Epithelial cell of proximal tubule (primary cell): ENCODE measurements around the gene AMMECR1L. TPM values are rescaled to one million over a fixed set of nuclear protein-coding genes. Genes with fewer than 3 reads are reported as not detected.
"Not testable (repeated sequence)": the region's sequence is repeated elsewhere in the genome, so short reads cannot be mapped to it uniquely, and the experiment has no call there.

ENCODE experiments used
- DNase-seq: peaks from one replicate; pipeline ENCODE4 v3.0.0-alpha.2; 2011; ENCODE audit warnings: low read depth
- H3K4me3 ChIP-seq: 2 replicates; pipeline ENCODE4 v1.5.1; 2011; ENCODE audit warnings: low read depth, mild to moderate bottlenecking, low read length
- total RNA-seq: library from RNA; depleted of rRNA; stranded (reverse); fragments of >200 nt; gene quantifications from 2 replicates; pipeline ENCODE4 v1.2.3, GENCODE V29; 2015
- TF ChIP-seq, protein P1 (sequence below): conservative IDR thresholded peaks from 2 replicates; pipeline ENCODE4 v1.5.1; 2012; ENCODE audit warnings: low read depth, mild to moderate bottlenecking, low read length

The AMMECR1L gene
- total RNA-seq, 1 donor from 2014 or later = 10.7 TPM

DNA sequence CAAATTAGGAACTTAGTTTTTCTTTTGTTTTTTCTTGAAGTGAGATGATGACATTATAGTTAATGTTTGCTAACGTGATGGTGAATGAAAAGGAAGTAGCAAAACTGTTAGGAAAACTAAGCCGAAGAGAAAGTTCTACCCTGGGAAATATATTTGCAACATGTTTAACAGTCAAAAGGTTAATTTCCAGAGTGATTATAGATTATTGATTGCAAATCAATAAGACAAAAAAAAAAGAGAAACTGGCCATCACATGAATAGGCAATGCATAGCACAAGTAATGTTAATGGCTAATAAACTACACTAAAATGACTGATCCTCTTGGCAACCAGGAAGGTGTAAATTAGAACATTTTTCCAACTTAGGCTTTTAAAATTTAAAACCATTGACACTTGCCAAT lies 26.0 kb upstream of the AMMECR1L start:
- TF ChIP-seq, protein P1, sequence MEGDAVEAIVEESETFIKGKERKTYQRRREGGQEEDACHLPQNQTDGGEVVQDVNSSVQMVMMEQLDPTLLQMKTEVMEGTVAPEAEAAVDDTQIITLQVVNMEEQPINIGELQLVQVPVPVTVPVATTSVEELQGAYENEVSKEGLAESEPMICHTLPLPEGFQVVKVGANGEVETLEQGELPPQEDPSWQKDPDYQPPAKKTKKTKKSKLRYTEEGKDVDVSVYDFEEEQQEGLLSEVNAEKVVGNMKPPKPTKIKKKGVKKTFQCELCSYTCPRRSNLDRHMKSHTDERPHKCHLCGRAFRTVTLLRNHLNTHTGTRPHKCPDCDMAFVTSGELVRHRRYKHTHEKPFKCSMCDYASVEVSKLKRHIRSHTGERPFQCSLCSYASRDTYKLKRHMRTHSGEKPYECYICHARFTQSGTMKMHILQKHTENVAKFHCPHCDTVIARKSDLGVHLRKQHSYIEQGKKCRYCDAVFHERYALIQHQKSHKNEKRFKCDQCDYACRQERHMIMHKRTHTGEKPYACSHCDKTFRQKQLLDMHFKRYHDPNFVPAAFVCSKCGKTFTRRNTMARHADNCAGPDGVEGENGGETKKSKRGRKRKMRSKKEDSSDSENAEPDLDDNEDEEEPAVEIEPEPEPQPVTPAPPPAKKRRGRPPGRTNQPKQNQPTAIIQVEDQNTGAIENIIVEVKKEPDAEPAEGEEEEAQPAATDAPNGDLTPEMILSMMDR = no peak
- no peak overlapping the region for H3K4me3 ChIP-seq
- DNase-seq = no peak

DNA sequence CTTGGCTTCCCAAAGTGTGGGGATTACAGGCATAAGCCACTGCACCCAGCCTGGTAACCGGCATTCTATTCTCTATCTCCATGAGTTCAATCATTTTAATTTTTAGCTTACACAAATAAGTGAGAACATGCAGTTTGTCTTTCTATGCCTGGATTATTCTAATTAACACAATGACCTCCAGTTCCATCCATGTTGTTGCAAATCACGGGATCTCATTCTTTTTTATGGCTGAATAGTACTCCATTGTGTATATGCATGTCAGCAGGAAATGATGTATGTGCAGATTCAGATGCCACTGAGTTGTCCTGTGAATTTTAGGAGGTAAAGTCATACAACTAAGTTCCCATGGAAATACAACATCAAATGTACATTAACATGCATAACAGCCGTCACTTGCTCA lies 24.7 kb upstream of the AMMECR1L start:
- H3K4me3 ChIP-seq = no peak overlapping the region
- TF ChIP-seq, protein P1 = no peak
- no peak for DNase-seq

DNA sequence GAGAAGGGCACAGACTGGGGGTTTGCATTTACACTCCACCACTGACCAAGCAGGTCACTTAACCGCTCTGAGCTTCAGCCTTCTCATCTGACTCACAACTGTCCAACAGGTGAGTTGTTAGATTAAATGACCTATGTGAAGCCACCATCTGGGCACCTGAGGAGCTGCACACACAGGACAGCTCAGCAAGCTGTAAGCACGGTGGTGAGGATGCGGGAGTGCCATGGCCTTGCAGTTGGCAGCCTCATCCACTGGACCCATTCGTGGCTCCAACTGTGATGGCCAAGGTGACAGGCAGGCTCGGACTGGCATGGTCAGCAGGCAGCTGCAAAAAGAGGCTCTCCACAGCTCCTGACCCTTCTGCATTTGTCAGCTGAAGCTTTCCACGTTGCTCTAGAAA lies 23.3 kb upstream of the AMMECR1L start:
- H3K4me3 ChIP-seq = no peak overlapping the region
- no peak for DNase-seq
- TF ChIP-seq, protein P1 = no peak

DNA sequence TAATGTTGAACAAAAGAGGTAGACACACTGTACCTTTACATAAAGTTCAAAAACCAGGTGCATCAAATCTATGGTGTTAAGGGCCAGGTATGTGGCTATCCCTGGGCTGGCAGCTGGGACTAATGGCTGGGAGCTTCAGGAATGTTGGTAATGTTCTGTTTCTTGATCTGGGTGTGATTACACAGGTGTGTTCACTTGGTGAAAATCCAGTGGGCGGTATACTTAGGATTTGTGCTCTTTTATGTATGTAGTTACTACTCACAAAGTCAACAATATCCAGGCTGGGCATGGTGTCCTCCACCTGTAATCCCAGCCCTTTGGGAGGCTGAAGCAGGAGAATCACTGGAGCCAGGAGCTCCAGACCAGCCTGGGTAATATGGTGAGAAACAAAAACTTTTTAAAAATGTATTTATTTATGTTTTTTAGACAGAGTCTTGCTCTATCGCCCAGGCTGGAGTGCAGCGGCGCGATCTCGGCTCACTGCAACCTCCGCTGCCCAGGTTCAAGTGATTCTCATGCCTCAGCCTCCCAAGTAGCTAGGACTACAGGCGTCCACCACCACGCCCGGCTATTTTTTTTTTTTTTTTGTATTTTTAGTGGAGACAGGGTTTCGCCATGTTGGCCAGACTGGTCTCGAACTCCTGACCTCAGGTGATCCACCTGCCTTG lies 22.1 kb upstream of the AMMECR1L start:
- not testable (repeated sequence) for DNase-seq, H3K4me3 ChIP-seq

DNA sequence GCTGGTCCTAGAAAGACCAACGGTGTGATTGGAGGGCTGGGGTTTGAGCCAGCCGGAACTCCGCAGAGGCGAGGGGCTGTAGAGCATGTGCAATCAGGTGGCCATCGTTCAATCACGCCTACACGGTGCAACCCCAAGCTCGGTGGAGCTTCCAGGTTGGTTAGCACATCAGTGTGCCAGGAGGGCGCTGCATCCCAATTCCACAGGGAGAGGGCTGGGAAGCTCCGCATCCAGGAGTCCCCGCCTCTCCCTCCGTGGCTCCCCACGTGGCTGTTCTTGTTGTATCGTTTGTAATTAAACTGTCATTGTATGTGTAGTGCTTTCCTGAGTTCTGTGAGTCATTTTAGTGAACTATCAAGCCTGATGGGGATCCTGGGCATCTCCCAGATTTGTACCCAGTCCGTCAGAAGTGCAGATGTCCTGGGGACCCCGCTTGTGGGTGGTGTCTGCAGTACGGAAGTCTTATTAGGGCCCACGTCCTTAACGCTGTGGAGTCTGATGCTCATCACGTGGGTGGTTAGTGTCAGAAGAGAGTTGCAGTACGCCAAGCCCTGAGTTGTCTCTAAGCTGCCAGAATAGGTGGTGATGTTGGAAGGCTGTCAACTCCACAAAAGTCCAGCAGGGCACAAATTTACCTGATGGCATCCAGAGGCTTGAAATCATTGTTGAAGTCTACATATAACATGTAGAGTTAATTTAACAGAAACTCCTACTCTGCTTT lies 20.6 kb upstream of the AMMECR1L start:
- TF ChIP-seq, protein P1 = no peak
- H3K4me3 ChIP-seq = no peak overlapping the region
- no peak for DNase-seq

DNA sequence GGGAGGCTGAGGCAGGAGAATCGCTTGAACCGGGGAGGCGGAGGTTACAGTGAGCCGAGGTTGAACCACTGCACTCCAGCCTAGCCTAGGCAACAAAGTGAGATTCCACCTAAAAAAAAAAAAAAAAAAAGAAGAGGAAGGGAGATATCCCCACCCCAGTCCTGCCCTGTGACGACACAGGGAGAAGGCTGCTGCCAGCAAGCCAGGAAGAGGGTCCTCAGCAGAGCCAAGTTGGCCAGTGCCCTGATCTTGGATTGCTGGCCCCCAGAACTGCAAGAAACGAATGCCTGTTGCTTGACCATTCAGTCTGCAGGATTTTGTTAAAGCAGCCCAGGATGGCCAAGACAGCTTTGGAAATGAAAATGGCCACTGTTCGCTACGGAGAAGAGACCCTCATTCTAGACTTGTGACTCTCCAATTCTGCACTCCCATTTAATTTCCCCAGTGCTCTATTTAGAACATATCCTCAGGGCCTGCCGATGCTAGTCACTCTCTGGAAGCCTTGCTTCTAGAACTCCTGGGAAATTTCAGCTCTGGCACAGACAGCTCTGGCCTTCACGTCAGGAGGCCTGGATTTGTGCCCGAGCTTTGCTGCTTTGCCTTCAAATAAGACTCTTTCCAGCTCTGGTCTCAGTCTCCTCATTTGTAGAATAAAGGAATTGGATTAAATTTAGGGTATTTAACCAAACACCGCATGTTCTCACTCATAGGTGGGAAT lies 15.7 kb upstream of the AMMECR1L start:
- TF ChIP-seq, protein P1 = no peak
- DNase-seq = no peak

DNA sequence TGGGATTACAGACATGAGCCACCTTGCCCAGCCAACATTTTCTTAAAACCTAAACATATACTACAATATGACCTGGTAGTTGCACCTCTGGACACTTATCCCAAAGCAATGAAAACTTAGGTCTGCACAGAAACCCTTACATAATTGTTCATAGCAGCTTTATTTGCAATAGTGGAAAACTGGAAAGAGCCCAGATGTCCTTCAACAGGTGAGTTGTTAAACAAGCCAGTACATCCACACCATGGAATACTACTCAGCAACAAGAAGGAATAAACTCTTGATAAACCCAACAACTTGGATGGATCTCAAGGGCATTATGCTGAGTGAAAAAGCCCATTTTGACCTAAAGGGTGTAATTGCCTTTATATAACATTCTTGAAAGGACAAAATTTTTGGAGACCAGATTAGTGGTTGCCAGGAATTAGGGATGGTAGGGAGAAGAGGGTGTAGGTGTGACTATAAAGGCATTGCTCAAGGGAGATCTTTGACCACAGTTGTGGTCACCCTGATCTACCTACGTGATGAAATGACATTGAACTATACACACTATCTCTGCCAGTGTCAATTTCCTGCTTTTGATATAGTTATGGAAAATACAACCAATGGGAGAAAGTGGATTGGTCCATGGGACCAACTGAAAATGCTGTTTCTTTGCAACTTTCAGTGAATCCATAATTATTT lies 11.9 kb upstream of the AMMECR1L start:
- H3K4me3 ChIP-seq = no peak overlapping the region
- no peak for DNase-seq
- TF ChIP-seq, protein P1 = no peak

More for the DNA sequence above, 15.7 kb upstream of the AMMECR1L start:
- H3K4me3 ChIP-seq = no peak overlapping the region
